H54 (cell line): ENCODE measurements around the gene DGKI.

Source experiments
- DNase-seq: peaks from one replicate; pipeline ENCODE4 v3.0.0; 2011; ENCODE audit warnings: low spot score, mixed read lengths; ENCODE audit not compliant: insufficient read length
- FAIRE-seq: peaks from 3 replicates; lab custom pipeline; 2011; peaks lifted over from hg19 to GRCh38; lab: Jason Lieb, UNC
- POLR2A ChIP-seq: IDR thresholded peaks from 2 replicates; pipeline ENCODE4 v1.6.1; 2011; ENCODE audit warnings: low read depth, mild to moderate bottlenecking, low read length

Gene DGKI

DNA sequence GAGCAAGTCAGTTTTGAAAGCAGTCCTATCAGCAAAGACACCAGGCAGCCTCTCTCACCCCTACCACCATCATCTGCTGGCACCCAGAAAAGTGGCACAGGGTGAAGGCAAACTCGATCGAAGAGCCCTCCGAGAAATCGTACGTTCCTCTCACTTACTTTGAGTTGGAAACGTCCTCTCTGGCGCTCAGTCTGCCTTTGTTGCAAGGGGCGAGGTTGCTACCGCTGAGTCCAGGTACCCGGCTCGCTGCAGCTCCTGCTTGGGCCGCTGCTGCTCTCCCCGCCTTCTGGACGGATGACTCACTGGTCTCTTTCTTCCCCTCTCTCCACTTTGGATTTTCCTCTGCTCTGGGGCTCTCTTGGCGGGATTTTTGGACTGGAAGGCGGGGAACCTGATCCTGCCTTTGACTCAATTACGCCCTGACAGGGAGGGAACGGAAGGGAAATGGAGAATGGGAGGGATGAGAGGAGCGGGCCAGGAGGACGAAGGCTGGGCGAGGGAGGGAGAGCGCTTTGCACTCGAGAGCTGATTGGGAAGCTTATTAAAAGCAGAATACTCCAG, 503.4 kb downstream of the DGKI start, which contains the start of gene PTN:
TSS of gene PTN (minus strand) at position 453 of the 561 bp plus-strand sequence. CDS start 88,760 bp downstream, outside the sequence.
- TF ChIP-seq POLR2A, result no peak
- FAIRE-seq (peak; percentile 58), DNase-seq (peak; percentile 33)

DNA sequence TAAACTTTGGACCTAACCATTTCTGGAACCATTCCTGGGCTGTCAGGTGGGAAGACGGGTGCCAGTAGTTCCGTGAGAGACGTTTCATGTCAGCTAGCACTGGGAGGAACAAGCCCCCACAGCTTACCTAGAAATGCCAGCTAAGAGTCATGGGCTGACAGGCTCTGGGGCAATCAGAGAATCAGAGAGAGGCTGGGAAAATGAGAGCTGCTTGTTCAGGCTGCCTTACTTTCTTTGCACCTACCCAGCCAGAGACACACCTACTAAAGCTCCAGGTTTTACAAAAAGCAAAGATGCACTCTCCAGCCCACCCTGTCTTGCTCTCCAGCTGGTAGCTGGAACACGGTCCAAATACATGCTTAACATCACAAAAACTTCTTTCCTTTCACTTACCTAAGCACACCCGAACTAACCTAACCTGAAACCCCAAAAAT, 503.9 kb downstream of the DGKI start:
- no peak for FAIRE-seq
- no peak for TF ChIP-seq POLR2A
- DNase-seq, result no peak

DNA sequence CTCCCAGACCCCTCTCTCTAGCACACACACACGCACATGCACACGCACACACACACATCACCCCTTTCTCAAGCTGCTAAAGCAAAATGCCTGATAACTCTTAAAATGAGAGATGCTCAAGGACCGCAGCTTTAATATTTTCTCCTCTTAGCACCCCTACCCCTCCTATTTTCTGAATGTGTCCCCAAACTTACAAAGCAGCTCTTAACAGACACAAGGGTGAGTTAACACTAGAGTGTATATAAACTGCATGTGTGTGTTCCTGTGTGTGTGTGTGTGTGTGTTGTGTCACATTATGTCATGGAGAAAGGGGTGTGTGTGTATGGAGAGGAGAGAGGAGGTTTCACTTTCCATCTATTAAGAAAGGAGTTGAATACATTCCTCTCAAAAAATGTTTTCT, 504.5 kb downstream of the DGKI start:
- TF ChIP-seq POLR2A, result no peak
- no peak for FAIRE-seq
- no peak for DNase-seq

DNA sequence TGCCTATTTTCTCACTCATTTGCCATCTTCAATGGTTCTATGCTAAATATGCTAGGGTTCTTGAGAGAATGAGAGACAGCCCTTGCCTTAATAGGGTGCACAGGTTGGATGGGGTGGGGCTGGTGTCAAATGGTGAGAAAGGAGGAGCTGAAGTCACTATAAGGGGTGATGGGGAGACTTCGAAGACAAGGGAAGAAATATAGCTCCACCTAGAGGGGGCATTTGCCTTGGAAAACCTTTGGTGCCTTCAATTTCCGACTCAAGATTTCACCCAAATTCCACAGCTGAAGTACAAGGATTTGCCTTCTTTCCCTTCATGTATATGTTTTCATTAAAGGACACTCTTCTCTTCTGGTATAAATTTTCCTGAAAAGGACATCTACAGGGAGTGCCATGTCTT, 508.9 kb downstream of the DGKI start:
- FAIRE-seq (no peak), DNase-seq (no peak)
- no peak for TF ChIP-seq POLR2A

DNA sequence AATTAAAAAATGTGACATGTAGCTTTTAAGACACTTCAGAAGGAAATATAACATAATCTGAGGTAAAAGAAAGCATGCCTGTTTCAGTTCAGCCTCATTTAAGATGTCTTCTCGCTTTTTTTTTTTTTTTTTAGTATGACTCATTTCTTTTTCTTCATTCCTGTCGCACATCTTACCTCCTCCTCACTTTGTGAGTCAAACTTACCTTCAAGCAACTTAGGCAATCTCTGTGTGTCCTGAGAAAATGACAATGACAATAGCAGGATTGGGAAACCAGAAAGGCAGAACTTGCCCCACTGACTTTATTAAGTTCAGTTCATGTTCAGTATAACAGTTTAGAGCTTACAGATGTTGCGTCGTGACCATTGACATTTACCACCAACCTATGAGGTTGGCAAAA, 511.0 kb downstream of the DGKI start:
- DNase-seq, result no peak
- TF ChIP-seq POLR2A, result no peak
- FAIRE-seq, result no peak

DNA sequence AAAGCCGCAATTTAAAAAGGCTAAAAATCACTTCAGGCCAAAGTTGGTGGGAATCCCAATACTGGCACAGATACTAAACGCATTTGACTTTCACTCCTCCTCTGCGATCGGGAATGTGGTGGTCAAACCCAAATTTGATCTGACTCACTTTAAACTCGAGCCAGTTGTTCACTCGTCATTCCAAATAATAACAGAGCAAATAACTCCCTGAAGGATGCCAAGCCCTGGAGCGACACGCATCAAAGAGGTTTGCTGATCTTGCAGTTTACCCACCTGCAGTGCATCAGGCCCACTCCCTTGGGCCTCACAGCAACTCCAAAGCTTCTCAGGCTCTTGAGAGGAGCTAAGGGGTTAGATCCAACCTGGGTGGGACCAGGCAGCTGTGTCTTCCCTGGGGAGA, 515.4 kb downstream of the DGKI start:
- TF ChIP-seq POLR2A, result no peak
- DNase-seq (no peak), FAIRE-seq (no peak)
